Activated naive CD4-positive, alpha-beta T cell treated with anti-CD3 and anti-CD28 coated beads for 36 hours (primary cell): ENCODE measurements around the gene C5orf15. TPM values are rescaled to one million over a fixed set of nuclear protein-coding genes. Genes with fewer than 3 reads are reported as not detected.
A peak's percentile ranks its signal among the peaks of the same experiment; 100 is the strongest.

Experiments
- CTCF ChIA-PET: fragments of 350-600 bp; sonication (Branson Sonifier 250); formaldehyde crosslinking; loops from one replicate; lab custom pipeline; 2021; ENCODE audit warnings: antibody characterized with exemption; lab: Charles Lee
- DNase-seq: peaks from one replicate; pipeline ENCODE4 v3.0.0-alpha.2; 2020
- H3K27ac Mint-ChIP-seq: one replicate; pipeline ENCODE4 v1.8.0; 2021; ENCODE audit warnings: mild to moderate bottlenecking, mixed read lengths
- H3K27me3 Mint-ChIP-seq: one replicate; pipeline ENCODE4 v1.8.0; 2021; ENCODE audit warnings: low read depth, mixed read lengths
- H3K36me3 Mint-ChIP-seq: one replicate; pipeline ENCODE4 v1.8.0; 2021; ENCODE audit warnings: low read depth, mixed read lengths
- H3K4me1 Mint-ChIP-seq: one replicate; pipeline ENCODE4 v1.8.0; 2021; ENCODE audit warnings: low read depth, mixed read lengths
- H3K4me3 Mint-ChIP-seq: one replicate; pipeline ENCODE4 v1.8.0; 2021; ENCODE audit warnings: mild to moderate bottlenecking, moderate library complexity, mixed read lengths
- H3K9me3 Mint-ChIP-seq: one replicate; pipeline ENCODE4 v1.8.0; 2021; ENCODE audit warnings: mixed read lengths
- intact Hi-C: fragments of 100-400 bp; cut with micrococcal nuclease; formaldehyde crosslinking; loops from one replicate; pipeline ENCODE4 v1.15.1; 2023
- total RNA-seq, 2 experiments: library from RNA; stranded (reverse); gene quantifications; one replicate each; pipeline ENCODE4 v1.2.3, GENCODE V29; 2021

The C5orf15 gene
- total RNA-seq, 2 experiments from 2014 or later: 18.1 to 18.6 TPM

DNA sequence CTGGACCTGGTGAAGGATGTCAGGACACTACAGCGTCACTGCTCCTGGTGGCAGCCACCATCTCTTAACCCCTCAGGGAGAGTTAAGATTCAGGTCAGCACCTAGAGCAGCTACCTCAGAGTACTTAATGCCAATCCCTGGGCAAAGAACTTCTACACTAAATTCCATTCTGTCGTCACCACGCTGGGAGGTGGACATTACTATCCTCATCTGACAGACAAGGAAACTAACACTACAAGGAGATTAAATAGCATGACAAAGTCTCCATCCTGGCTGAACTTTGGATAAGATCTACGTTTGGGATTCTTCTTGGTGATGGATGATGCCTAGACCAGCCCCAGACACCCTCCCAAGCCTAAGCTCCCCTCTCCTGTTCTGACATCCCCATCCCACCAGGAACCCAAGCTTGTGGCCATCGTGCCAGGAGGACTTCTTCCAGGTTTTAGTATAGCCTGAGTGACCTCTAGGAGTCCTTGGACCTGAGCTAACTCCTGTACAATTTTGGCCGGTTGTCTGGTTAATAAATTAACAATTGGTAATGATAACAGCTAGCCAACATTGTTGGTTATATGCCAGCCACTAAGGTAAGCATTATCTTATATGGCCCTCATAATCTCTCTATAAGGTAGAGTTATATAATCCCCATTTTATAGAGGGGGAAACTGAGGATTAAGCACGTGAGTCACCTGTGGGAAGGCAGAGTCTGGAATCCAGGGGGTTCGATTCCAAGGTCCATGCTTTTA lies 54.8 kb downstream of the C5orf15 start:
- H3K9me3 Mint-ChIP-seq: no peaks in the 10 kb centered on the region
- no peak for DNase-seq
- no peaks in the 10 kb centered on the region for H3K4me1 Mint-ChIP-seq
- H3K36me3 Mint-ChIP-seq: no peaks in the 10 kb centered on the region
- no peaks in the 10 kb centered on the region for H3K27me3 Mint-ChIP-seq
- H3K4me3 Mint-ChIP-seq: no peak overlapping the region
- CTCF ChIA-PET: no interaction called here
- no peak overlapping the region for H3K27ac Mint-ChIP-seq
- intact Hi-C loops: no loop called here

DNA sequence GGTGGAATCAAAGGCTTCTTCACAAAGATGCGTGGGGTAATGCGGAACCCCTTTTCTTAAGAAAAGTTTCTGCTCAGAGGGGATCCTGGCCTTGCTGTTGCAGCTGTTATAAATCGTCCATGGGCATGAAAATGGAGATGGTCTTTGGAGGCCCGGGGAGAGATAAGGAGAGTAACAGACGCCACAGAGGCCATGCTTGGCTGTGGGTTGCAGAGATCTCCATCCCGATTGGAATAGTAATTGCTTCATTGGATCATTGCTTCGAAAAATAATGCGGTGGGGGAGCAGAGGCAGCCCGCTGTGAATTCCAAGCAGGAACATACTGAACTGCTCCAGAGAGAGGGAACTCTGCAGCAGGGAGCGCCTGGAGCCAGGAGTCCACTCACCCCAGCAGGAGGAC lies 55.5 kb downstream of the C5orf15 start:
- Mint-ChIP-seq H3K27ac (no peak overlapping the region), H3K27me3 (no peaks in the 10 kb centered on the region), H3K4me3 (no peak overlapping the region), H3K9me3 (no peaks in the 10 kb centered on the region), H3K36me3 (no peaks in the 10 kb centered on the region), H3K4me1 (no peaks in the 10 kb centered on the region)
- no peak for DNase-seq
- CTCF ChIA-PET: no interaction called here
- intact Hi-C loops: no loop called here

DNA sequence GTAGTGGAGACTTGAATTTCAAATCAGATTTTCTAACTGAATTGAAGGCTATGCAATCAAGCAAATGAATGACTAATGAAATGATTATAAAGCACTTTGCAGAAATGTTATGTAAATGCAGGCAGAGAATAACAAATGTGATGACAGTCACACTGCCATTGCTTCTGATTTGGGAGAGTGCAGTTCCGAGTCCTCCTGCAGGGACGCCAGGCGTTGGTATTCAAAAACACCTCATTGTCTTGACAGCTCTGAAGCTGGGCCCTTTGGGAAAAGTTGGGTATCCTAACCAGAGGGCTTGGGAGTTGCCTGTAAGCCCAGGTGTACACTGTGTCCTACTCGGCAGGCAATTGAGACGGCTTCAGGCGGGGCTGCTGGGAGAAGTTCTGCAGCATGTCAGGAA lies 57.9 kb downstream of the C5orf15 start:
- intact Hi-C loops: no loop called here
- Mint-ChIP-seq H3K27ac (no peak overlapping the region), H3K9me3 (no peaks in the 10 kb centered on the region), H3K4me3 (no peak overlapping the region), H3K27me3 (no peaks in the 10 kb centered on the region), H3K36me3 (no peaks in the 10 kb centered on the region), H3K4me1 (no peaks in the 10 kb centered on the region)
- DNase-seq: no peak
- CTCF ChIA-PET: no interaction called here

DNA sequence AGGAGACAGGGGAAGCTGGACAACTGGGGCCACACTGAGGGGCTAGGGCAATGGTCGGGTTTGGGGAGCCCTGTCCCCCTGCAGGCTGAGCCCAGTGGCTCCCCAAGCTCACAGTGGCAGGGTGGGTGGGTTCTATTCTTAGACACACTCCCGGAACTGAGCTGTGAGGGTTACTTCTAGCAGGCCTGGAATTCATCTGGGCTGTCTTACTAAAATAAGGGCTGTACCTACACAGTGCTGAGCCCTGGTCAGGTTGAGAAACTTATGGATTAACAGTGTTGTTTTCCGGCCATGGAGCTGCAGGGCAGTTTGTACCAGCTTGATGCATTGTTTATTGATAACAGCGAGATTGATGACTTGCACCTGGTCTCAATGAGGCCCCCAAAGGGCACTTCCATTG lies 58.8 kb downstream of the C5orf15 start:
- intact Hi-C loops: loop anchor here (5.0 kb wide), 1 partner anchor 68 kb away; no protein-coding TSS in a partner anchor
- CTCF ChIA-PET: interaction anchor here (0.8 kb wide), 1 partner anchor 16 kb away, joined by 3 read pairs; no protein-coding TSS in a partner anchor
- Mint-ChIP-seq H3K4me3 (no peak overlapping the region), H3K27me3 (no peaks in the 10 kb centered on the region), H3K4me1 (no peaks in the 10 kb centered on the region), H3K9me3 (no peaks in the 10 kb centered on the region), H3K36me3 (no peaks in the 10 kb centered on the region), H3K27ac (no peak overlapping the region)
- no peak for DNase-seq

DNA sequence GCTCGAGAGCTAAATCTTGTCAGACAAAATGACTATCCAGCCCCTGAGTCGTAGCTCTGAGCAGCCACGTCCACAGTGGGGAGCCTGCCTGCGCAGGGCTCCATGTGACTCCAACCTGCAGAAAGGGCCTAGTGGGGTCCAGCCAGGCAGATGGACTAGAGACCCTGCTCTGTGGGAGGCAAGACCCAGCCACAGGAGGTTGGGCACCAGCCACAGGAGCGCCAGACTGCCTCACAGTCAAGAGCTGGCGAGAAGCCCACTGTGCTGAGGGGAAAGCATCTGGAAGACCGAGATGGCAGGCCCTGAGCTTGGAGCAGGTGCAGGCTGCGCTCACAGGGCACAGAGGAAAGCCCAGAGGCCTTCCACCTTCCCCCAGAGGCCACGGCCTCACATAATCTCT lies 61.4 kb downstream of the C5orf15 start:
- no peaks in the 10 kb centered on the region for H3K36me3 Mint-ChIP-seq
- no peaks in the 10 kb centered on the region for H3K4me1 Mint-ChIP-seq
- CTCF ChIA-PET: interaction anchor here (1.5 to 1.9 kb wide), 2 partner anchors 38 to 132 kb away, joined by 3 to 5 read pairs; no protein-coding TSS in a partner anchor
- DNase-seq: no peak
- no peaks in the 10 kb centered on the region for H3K9me3 Mint-ChIP-seq
- no peaks in the 10 kb centered on the region for H3K27me3 Mint-ChIP-seq
- intact Hi-C loops: loop anchor here (5.0 kb wide), 1 partner anchor 70 kb away; no protein-coding TSS in a partner anchor
- H3K27ac Mint-ChIP-seq: no peak overlapping the region
- no peak overlapping the region for H3K4me3 Mint-ChIP-seq

DNA sequence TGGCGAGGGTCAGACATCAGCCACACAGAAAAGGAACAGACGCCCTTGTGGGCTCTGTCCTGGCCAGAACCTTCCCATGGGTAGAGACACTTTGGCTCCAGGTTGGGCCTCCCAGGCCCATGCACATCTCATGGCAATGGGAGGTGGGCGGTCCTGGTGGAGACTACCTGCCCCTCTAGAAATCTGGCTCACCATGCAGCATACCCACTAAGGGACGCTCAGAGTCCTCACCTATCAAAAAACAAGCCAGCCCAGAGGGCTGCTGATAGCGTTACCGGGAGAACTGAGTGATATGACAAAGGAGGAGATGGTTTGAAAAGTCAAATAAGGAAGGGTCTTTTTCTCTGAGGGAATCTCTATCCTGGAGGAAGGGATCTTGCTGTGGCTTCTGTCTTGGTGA lies 62.1 kb downstream of the C5orf15 start:
- Mint-ChIP-seq H3K9me3 (no peaks in the 10 kb centered on the region), H3K36me3 (no peaks in the 10 kb centered on the region), H3K4me1 (no peaks in the 10 kb centered on the region), H3K27ac (no peak overlapping the region), H3K27me3 (no peaks in the 10 kb centered on the region), H3K4me3 (no peak overlapping the region)
- intact Hi-C loops: loop anchor here (1.0 to 5.0 kb wide), 2 partner anchors 38 to 71 kb away; no protein-coding TSS in a partner anchor
- DNase-seq: peak; percentile 35
- CTCF ChIA-PET: interaction anchor here (1.5 to 1.9 kb wide), 2 partner anchors 39 to 133 kb away, joined by 3 to 5 read pairs; no protein-coding TSS in a partner anchor

Other genes starting within 250 kb of the C5orf15 start
- 100 to 1,000 TPM; 485 to 513 TPM for gene VDAC1, start 36.4 kb upstream of the C5orf15 start, total RNA-seq
- gene TCF7, start 146.1 kb upstream of the C5orf15 start, total RNA-seq: 10 to 100 TPM; 87.9 to 92.3 TPM
- gene SKP1, start 208.3 kb upstream of the C5orf15 start, total RNA-seq: 100 to 1,000 TPM; 307 to 309 TPM